Astrocyte of the cerebellum (primary cell): Measurements from ENCODE around the gene RTN4R.
A peak's percentile ranks its signal among the peaks of the same experiment; 100 is the strongest.
"Not testable (repeated sequence)": the region's sequence is repeated elsewhere in the genome, so short reads cannot be mapped to it uniquely, and the experiment has no call there.

Experiments
- DNase-seq: peaks from one replicate; pipeline ENCODE4 v3.0.0-alpha.2; 2011; ENCODE audit warnings: low read depth
- H3K4me3 ChIP-seq: 2 replicates; pipeline ENCODE4 v1.5.1; 2011; ENCODE audit warnings: mild to moderate bottlenecking, low read depth, low read length, moderate library complexity
- CTCF ChIP-seq: IDR thresholded peaks from 2 replicates; pipeline ENCODE4 v1.5.1; 2012; ENCODE audit warnings: low read length, low read depth, moderate library complexity, mild to moderate bottlenecking; ENCODE audit errors: missing control alignments
- in situ Hi-C: cut with HindIII; loops from 2 replicates; pipeline ENCODE4 v1.10.0; 2017; ENCODE audit warnings: low sequenced_read_pairs

Gene RTN4R

GRCh38 chr22:20291604-20292063 is 23.5 kb upstream of the RTN4R start:
- H3K4me3 ChIP-seq: no peak overlapping the region
- in situ Hi-C loops: no loop called here
- no peak for DNase-seq
- no peak for TF ChIP-seq CTCF

- no peak for TF ChIP-seq CTCF
- in situ Hi-C loops: no loop called here
- no peak overlapping the region for H3K4me3 ChIP-seq
- no peak for DNase-seq
These were observed 23.1 kb upstream of the RTN4R start for GRCh38 chr22:20291249-20291586.

GRCh38 chr22:20290578-20291248 is 22.6 kb upstream of the RTN4R start:
- no peak overlapping the region for H3K4me3 ChIP-seq
- no peak for TF ChIP-seq CTCF
- no peak for DNase-seq
- in situ Hi-C loops: no loop called here

GRCh38 chr22:20290045-20290392 is 21.9 kb upstream of the RTN4R start:
- TF ChIP-seq CTCF: no peak
- H3K4me3 ChIP-seq: no peak overlapping the region
- no peak for DNase-seq
- in situ Hi-C loops: no loop called here

GRCh38 chr22:20289182-20290044 is 21.3 kb upstream of the RTN4R start:
- in situ Hi-C loops, H3K4me3 ChIP-seq, DNase-seq: not testable (repeated sequence)

GRCh38 chr22:20286784-20287423 is 18.8 kb upstream of the RTN4R start:
- H3K4me3 ChIP-seq, in situ Hi-C loops, DNase-seq: not testable (repeated sequence)

GRCh38 chr22:20286312-20286660 is 18.2 kb upstream of the RTN4R start:
- in situ Hi-C loops, DNase-seq, H3K4me3 ChIP-seq: not testable (repeated sequence)

GRCh38 chr22:20285473-20286311 is 17.6 kb upstream of the RTN4R start:
- DNase-seq, in situ Hi-C loops, H3K4me3 ChIP-seq: not testable (repeated sequence)
- TF ChIP-seq CTCF: peak; percentile 83
